Ishikawa (cell line): ENCODE data around the gene FCHSD2.

Experiments used
- CEBPB ChIP-seq: IDR thresholded peaks from 2 replicates; pipeline ENCODE4 v1.6.1; 2012
- CREB1 ChIP-seq: IDR thresholded peaks from 2 replicates; pipeline ENCODE4 v1.6.1; 2012; ENCODE audit warnings: low read depth
- EGR1 ChIP-seq: IDR thresholded peaks from 2 replicates; pipeline ENCODE4 v1.6.1; 2012
- EP300 ChIP-seq: IDR thresholded peaks from 2 replicates; pipeline ENCODE4 v1.6.1; 2012; ENCODE audit warnings: borderline replicate concordance
- FOXM1 ChIP-seq: IDR thresholded peaks from 2 replicates; pipeline ENCODE4 v1.6.1; 2012; ENCODE audit warnings: low read depth, borderline replicate concordance
- NFIC ChIP-seq: IDR thresholded peaks from 2 replicates; pipeline ENCODE4 v1.6.1; 2012
- RAD21 ChIP-seq: IDR thresholded peaks from 2 replicates; pipeline ENCODE4 v1.6.1; 2012; ENCODE audit warnings: low read depth
- REST ChIP-seq: IDR thresholded peaks from 2 replicates; pipeline ENCODE4 v1.6.1; 2012; ENCODE audit warnings: low read depth, mild to moderate bottlenecking
- TAF1 ChIP-seq: IDR thresholded peaks from 2 replicates; pipeline ENCODE4 v1.6.1; 2012; ENCODE audit warnings: low read depth, mild to moderate bottlenecking
- TCF12 ChIP-seq: IDR thresholded peaks from 2 replicates; pipeline ENCODE4 v1.6.1; 2012; ENCODE audit warnings: low read depth
- TEAD4 ChIP-seq: IDR thresholded peaks from 2 replicates; pipeline ENCODE4 v1.6.1; 2012
- YY1 ChIP-seq: IDR thresholded peaks from 2 replicates; pipeline ENCODE4 v1.6.1; 2012; ENCODE audit warnings: low read depth
- ZBTB7A ChIP-seq: IDR thresholded peaks from 2 replicates; pipeline ENCODE4 v1.6.1; 2012; ENCODE audit warnings: low read depth
- TF ChIP-seq, protein P1 (sequence below): IDR thresholded peaks from 2 replicates; pipeline ENCODE4 v1.6.1; 2012
- TF ChIP-seq, protein P2 (sequence below): IDR thresholded peaks from 2 replicates; pipeline ENCODE4 v1.6.1; 2012

Gene FCHSD2

DNA sequence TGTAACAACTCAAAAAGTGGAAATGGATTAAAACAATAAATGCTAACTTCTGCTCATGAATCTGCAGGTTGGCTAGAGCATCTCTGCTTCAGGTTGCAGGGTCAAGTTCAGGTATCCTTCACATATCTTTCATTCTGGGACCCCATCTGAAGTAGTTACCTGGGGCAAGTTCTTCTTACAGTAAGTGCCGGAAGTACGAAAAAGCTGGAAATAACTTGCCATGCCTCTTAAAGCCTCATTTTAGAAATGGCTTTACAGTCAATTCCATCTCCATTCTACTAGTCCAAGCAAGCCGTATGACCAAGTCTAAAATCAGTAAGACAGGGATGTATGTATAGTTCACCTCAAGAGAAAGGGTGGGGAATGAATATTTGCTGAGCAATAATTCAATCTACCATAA lies 93.7 kb downstream of the FCHSD2 start:
- no peak for TF ChIP-seq CEBPB
- no peak for TF ChIP-seq YY1
- TF ChIP-seq REST, result no peak
- TF ChIP-seq TEAD4, result no peak
- no peak for TF ChIP-seq EP300
- no peak for TF ChIP-seq CREB1
- no peak for TF ChIP-seq ZBTB7A

DNA sequence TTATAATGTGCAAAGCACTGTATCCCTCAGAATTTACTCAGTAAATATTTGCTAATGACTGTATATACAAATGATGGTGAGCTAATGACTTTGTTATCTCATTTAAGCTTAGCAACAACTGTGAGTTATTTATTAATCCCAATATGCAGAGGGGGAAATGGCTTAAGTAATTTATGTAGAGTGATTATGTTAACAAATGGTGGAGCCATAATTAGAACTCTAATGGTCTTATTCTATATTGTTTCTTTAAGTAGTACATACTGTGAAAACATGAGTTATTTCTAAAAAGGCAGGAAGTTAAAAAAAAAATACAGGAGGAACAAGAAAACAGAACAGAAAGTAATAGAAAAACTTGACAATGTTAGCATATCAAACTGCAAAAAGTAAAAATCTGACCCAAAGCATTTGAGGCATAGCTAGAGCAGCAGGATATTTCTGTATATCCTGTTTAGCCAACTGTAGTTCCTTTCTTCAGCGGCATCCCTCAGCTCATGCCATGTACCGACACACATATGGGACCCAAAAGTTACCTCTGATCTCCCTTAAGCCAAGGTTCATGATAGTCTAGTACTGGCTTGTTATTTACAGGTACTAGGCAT lies 94.2 kb downstream of the FCHSD2 start:
- TF ChIP-seq REST, result no peak
- TF ChIP-seq TCF12, result no peak
- no peak for TF ChIP-seq RAD21
- TF ChIP-seq TAF1, result no peak
- no peak for TF ChIP-seq YY1
- TF ChIP-seq NFIC, result no peak
- TF ChIP-seq, protein P1, sequence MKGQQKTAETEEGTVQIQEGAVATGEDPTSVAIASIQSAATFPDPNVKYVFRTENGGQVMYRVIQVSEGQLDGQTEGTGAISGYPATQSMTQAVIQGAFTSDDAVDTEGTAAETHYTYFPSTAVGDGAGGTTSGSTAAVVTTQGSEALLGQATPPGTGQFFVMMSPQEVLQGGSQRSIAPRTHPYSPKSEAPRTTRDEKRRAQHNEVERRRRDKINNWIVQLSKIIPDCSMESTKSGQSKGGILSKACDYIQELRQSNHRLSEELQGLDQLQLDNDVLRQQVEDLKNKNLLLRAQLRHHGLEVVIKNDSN, result no peak
- no peak for TF ChIP-seq ZBTB7A
- TF ChIP-seq EGR1, result no peak
- TF ChIP-seq CREB1, result no peak
- TF ChIP-seq, protein P2, sequence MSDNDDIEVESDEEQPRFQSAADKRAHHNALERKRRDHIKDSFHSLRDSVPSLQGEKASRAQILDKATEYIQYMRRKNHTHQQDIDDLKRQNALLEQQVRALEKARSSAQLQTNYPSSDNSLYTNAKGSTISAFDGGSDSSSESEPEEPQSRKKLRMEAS, result no peak
- TF ChIP-seq FOXM1, result no peak
- no peak for TF ChIP-seq EP300
- TF ChIP-seq CEBPB, result no peak
- no peak for TF ChIP-seq TEAD4

GRCh38 chr11:73040046-73040445 lies 102.1 kb downstream of the FCHSD2 start:
- TF ChIP-seq NFIC, result no peak
- TF ChIP-seq TAF1, result no peak
- no peak for TF ChIP-seq EGR1
- TF ChIP-seq CEBPB, result no peak
- no peak for TF ChIP-seq RAD21
- no peak for TF ChIP-seq TEAD4
- TF ChIP-seq, protein P1, result no peak
- no peak for TF ChIP-seq EP300
- no peak for TF ChIP-seq ZBTB7A
- no peak for TF ChIP-seq REST
- no peak for TF ChIP-seq YY1
- TF ChIP-seq, protein P2, result no peak
- no peak for TF ChIP-seq FOXM1
- no peak for TF ChIP-seq CREB1

DNA sequence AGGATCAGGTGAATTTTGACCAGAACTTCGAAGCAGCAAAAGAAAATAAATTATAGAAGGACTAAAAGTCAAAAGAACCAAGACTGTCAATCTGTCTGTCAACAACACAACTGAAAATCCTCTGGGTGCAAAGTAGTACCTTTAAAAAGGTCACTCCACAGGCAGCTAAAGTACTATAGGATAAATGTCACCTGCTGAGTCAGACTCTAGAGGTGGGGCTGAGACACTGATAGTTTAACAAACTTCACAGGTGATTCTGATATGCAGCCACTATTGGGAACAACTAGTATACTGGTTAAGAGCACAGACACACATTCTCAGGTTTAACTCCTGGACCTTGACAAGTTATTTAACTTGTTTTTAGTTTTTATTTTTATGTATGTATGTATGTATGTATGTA lies 107.3 kb downstream of the FCHSD2 start:
- no peak for TF ChIP-seq CEBPB
- TF ChIP-seq EGR1, result no peak
- no peak for TF ChIP-seq FOXM1
- TF ChIP-seq CREB1, result no peak
- no peak for TF ChIP-seq YY1
- TF ChIP-seq EP300, result no peak
- TF ChIP-seq, protein P2, result no peak
- no peak for TF ChIP-seq TAF1

DNA sequence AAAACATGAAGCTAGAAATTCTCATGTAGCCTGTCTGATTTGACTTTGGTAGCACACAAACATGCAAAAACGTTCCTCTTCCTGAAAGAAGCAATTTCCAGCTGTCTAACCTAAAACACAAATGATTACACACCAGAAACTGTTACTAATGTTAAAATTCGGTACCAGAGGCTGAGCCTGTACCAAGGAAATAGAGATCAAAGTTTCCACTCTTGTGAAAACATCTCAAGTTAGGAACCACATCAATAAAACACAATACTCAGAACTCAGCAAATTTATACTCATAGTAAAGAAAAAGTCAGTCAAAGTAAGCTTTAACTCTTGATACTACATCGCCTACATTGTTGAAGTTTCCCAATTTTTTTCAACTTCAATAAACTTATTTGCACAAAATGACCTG lies 107.8 kb downstream of the FCHSD2 start:
- TF ChIP-seq FOXM1, result no peak
- no peak for TF ChIP-seq YY1
- no peak for TF ChIP-seq CEBPB
- no peak for TF ChIP-seq EP300
- no peak for TF ChIP-seq TAF1
- TF ChIP-seq NFIC, result no peak
- TF ChIP-seq TEAD4, result no peak
- no peak for TF ChIP-seq TCF12
- no peak for TF ChIP-seq RAD21
- TF ChIP-seq, protein P2, result no peak
- no peak for TF ChIP-seq ZBTB7A
- no peak for TF ChIP-seq REST
- TF ChIP-seq, protein P1, result no peak
